ENCODE measurements around the gene HNRNPA3.

DNA sequence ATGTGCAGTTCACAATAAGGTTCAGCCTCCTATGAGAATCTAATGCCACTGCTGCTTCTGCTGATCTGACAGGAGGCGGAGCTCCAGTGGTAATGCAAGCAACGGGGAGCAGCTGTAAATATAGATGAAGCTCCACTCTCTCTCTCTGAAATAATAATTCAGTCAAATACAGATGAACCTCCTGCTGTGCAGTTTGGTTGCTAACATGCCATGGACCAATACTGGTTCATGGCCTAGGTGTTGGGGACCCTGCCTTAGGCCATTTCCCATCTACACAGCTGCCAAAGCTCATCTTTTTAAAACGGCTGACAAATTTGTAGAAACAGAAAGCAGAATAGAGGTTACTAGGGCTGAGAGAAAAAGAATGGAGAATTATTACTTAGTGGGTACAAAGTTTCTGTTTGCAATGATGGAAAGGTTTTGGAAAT is 10.7 kb upstream of the HNRNPA3 start:
- TF ChIP-seq ZNF274 (IDR thresholded peaks at IDR 0.05; ENCODE audit: low read depth, low read length): no peak
- TF ChIP-seq SUZ12 (IDR thresholded peaks at IDR 0.05; ENCODE audit: extremely low read depth, insufficient read depth, insufficient read length): no peak
